Stomach (tissue), 9 donors: ENCODE measurements around the gene NLRC5. TPM values are rescaled to one million over a fixed set of nuclear protein-coding genes. Genes with fewer than 3 reads are reported as not detected.

Experiments used
- DNase-seq, 2 donors: peaks; one replicate each; pipeline versions ENCODE4 v3.0.0 to v3.0.0-alpha.2; 2013 to 2019
- H3K27ac ChIP-seq, 5 donors: fragments of 200-600 bp in 4 of 5; sonication (generic) in 4 of 5; one replicate each; pipeline ENCODE4 v1.5.1; 2013 to 2019; ENCODE audit warnings: mild to moderate bottlenecking in 1 of 5, moderate library complexity in 1 of 5
- H3K27me3 ChIP-seq, 3 donors: fragments of 200-600 bp; sonication (generic); one replicate each; pipeline ENCODE4 v1.5.1; 2017 to 2019; ENCODE audit warnings: mixed run types in 1 of 3
- H3K36me3 ChIP-seq, 4 donors: fragments of 200-600 bp; sonication (generic); 1 replicate in 3 of 4; 2 replicates in 1 of 4; pipeline ENCODE4 v1.5.1; 2016 to 2019
- H3K4me1 ChIP-seq, 4 donors: fragments of 200-600 bp; sonication (generic); one replicate each; pipeline ENCODE4 v1.5.1; 2016 to 2019
- H3K4me3 ChIP-seq, 4 donors: fragments of 200-600 bp; sonication (generic) in 3 of 4; one replicate each; pipeline ENCODE4 v1.5.1; 2016 to 2019; ENCODE audit warnings: mild to moderate bottlenecking in 1 of 4
- H3K9me3 ChIP-seq, 4 donors: fragments of 200-600 bp; sonication (generic); one replicate each; pipeline ENCODE4 v1.5.1; 2016 to 2019
- CTCF ChIP-seq, 7 experiments: fragments of 450-650 bp in 4 of 7; fragments of 200-600 bp in 3 of 7; sonication (generic) in 3 of 7; IDR thresholded peaks; one replicate each; pipeline ENCODE4 v1.5.1; 2016 to 2019; ENCODE audit warnings: antibody characterized with exemption in 7 of 7, control low read depth in 2 of 7, mild to moderate bottlenecking in 1 of 7
- EP300 ChIP-seq: sonication (generic); formaldehyde crosslinking; IDR thresholded peaks from one replicate; pipeline ENCODE4 v1.6.1; 2017; ENCODE audit warnings: antibody characterized with exemption
- POLR2A ChIP-seq, 4 donors: fragments of 450-650 bp; IDR thresholded peaks; one replicate each; pipeline ENCODE4 v1.6.1; 2016; ENCODE audit warnings: antibody characterized with exemption in 4 of 4, control low read depth in 2 of 4, mild to moderate bottlenecking in 1 of 4, moderate library complexity in 1 of 4
- POLR2AphosphoS5 ChIP-seq, 3 donors: sonication (generic); formaldehyde crosslinking; IDR thresholded peaks; one replicate each; pipeline ENCODE4 v1.6.1; 2016; ENCODE audit warnings: antibody characterized with exemption in 3 of 3
- WGBS, 5 donors: extraction: QIAGEN DNeasy Blood & Tissue Kit in 3 of 5; methylation state at CpG; one replicate each; pipeline versions ENCODE4 v1.1.5 to v1.1.7; 2013 to 2018; 5-methylcytosine and 5-hydroxymethylcytosine counted together
- intact Hi-C: fragments of 100-400 bp; cut with DNase I; formaldehyde crosslinking; loops from one replicate; pipeline ENCODE4 v1.15.1; 2023; ENCODE audit warnings: low total_unique reads
- polyA plus RNA-seq, 3 donors: library from polyadenylated mRNA; stranded (reverse); fragments of 200-250 nt; gene quantifications; one replicate each; pipeline ENCODE4 v1.2.3, GENCODE V29; 2013
- total RNA-seq, 5 donors: library from RNA; depleted of rRNA; stranded (reverse); fragments of >200 nt; gene quantifications; one replicate each; pipeline versions ENCODE4 v1.1.0 to v1.2.3, GENCODE V29; 2014 to 2016
- donor health status: healthy with polysubstance abuse.
- donor health status: Bipolar disorder and iron deficiency.
- donor health status: healthy.

Gene NLRC5
- total and polyA plus RNA-seq, 8 donors: 11.7 to 265 (median 29.4) TPM

DNA sequence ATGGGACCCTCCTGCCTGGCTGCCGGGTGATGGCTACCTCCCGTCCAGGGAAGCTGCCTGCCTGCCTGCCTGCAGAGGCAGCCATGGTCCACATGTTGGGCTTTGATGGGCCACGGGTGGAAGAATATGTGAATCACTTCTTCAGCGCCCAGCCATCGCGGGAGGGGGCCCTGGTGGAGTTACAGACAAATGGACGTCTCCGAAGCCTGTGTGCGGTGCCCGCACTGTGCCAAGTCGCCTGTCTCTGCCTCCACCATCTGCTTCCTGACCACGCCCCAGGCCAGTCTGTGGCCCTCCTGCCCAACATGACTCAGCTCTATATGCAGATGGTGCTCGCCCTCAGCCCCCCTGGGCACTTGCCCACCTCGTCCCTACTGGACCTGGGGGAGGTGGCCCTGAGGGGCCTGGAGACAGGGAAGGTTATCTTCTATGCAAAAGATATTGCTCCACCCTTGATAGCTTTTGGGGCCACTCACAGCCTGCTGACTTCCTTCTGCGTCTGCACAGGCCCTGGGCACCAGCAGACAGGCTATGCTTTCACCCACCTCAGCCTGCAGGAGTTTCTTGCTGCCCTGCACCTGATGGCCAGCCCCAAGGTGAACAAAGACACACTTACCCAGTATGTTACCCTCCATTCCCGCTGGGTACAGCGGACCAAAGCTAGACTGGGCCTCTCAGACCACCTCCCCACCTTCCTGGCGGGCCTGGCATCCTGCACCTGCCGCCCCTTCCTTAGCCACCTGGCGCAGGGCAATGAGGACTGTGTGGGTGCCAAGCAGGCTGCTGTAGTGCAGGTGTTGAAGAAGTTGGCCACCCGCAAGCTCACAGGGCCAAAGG is 36.8 kb downstream of the NLRC5 start:
- no peak for DNase-seq
- no peak overlapping the region for H3K27ac ChIP-seq
- H3K27me3 ChIP-seq: no peaks in the 10 kb centered on the region
- 82 to 97% (median 89%) methylated on average over 9 to 21 of the region's 21 CpGs for WGBS, 5 donors
- peaks cover 9 to 69% (median 51%) of the 10 kb centered on the region in 4 donors for H3K36me3 ChIP-seq
- H3K9me3 ChIP-seq: no peaks in the 10 kb centered on the region
- TF ChIP-seq POLR2AphosphoS5 (IDR thresholded peaks at IDR 0.05) (no peak), EP300 (no peak), CTCF (IDR thresholded peaks at IDR 0.05) (no peak), POLR2A (IDR thresholded peaks at IDR 0.05) (no peak)
- intact Hi-C loops: no loop called here
- H3K4me3 ChIP-seq: no peak overlapping the region
- peaks cover 0 to 11% (median 0%) of the 10 kb centered on the region in 4 donors for H3K4me1 ChIP-seq

GRCh38 chr16:57026778-57027062 is 37.4 kb downstream of the NLRC5 start:
- H3K4me1 ChIP-seq: peaks cover 0 to 11% (median 0%) of the 10 kb centered on the region in 4 donors
- intact Hi-C loops: no loop called here
- no peaks in the 10 kb centered on the region for H3K27me3 ChIP-seq
- WGBS, 5 donors: 86 to 96% (median 92%) methylated on average over 3 of the region's 3 CpGs
- DNase-seq: no peak
- TF ChIP-seq CTCF (IDR thresholded peaks at IDR 0.05): no peak
- no peak for TF ChIP-seq POLR2AphosphoS5 (IDR thresholded peaks at IDR 0.05)
- TF ChIP-seq POLR2A (IDR thresholded peaks at IDR 0.05): no peak
- H3K4me3 ChIP-seq: no peak overlapping the region
- no peak overlapping the region for H3K27ac ChIP-seq
- H3K9me3 ChIP-seq: no peaks in the 10 kb centered on the region
- peaks cover 9 to 69% (median 48%) of the 10 kb centered on the region in 4 donors for H3K36me3 ChIP-seq

DNA sequence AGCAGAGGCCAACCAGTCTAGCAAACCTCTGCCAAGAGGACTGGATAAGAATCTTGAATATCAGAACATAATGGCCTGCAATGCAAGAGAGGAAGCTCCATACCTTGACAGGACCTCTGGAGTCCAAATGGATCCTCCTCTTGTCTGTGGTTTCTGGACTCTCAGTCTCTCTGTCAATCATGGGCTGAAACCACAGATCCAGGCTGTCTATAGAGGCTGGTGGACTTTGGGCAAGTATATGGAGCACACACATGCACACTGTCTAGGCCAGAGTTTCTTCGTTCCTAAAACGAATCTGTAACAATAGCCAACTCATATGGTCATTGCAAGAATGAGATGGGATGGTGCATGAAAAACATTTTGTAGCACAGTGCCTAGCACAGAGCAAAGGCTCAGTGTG is 37.7 kb downstream of the NLRC5 start:
- DNase-seq: no peak
- Histone ChIP-seq H3K27me3 (no peaks in the 10 kb centered on the region), H3K9me3 (no peaks in the 10 kb centered on the region), H3K36me3 (peaks cover 9 to 69% (median 46%) of the 10 kb centered on the region in 4 donors), H3K4me3 (no peak overlapping the region), H3K4me1 (peaks cover 0 to 11% (median 0%) of the 10 kb centered on the region in 4 donors), H3K27ac (no peak overlapping the region)
- WGBS, 5 donors: 88 to 99% (median 97%) methylated on average over 2 of the region's 2 CpGs
- TF ChIP-seq EP300 (no peak), POLR2AphosphoS5 (IDR thresholded peaks at IDR 0.05) (no peak), POLR2A (IDR thresholded peaks at IDR 0.05) (no peak), CTCF (IDR thresholded peaks at IDR 0.05) (no peak)
- intact Hi-C loops: no loop called here

DNA sequence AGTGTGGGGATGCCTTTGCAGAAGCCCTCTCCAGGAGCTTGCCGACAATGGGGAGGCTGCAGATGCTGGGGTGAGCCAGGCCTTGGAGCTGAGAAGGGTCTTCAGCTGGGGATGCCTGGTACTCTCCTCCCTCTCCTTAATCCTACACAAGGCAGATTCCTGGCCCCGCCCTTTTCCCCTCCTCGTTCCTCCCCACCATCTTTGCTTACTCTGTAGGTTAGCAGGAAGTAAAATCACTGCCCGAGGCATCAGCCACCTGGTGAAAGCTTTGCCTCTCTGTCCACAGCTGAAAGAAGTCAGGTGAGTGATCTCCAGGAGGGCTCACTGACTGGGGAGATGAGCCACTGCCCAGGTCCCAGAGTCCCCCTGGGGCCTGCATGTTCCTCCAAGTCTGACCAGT is 38.7 kb downstream of the NLRC5 start:
- Histone ChIP-seq H3K36me3 (peaks cover 6 to 69% (median 43%) of the 10 kb centered on the region in 4 donors), H3K4me3 (no peak overlapping the region), H3K4me1 (peaks cover 0 to 11% (median 0%) of the 10 kb centered on the region in 4 donors), H3K27me3 (no peaks in the 10 kb centered on the region), H3K27ac (no peak overlapping the region), H3K9me3 (no peaks in the 10 kb centered on the region)
- WGBS, 5 donors: 50 to 79% (median 51%) methylated on average over 3 to 4 of the region's 4 CpGs
- no peak for DNase-seq
- intact Hi-C loops: no loop called here
- TF ChIP-seq CTCF (IDR thresholded peaks at IDR 0.05): no peak
- TF ChIP-seq POLR2A (IDR thresholded peaks at IDR 0.05): no peak
- no peak for TF ChIP-seq EP300
- TF ChIP-seq POLR2AphosphoS5 (IDR thresholded peaks at IDR 0.05): no peak
